H1 (cell line): ENCODE results near the gene TPO. TPM values are rescaled to one million over a fixed set of nuclear protein-coding genes. Genes with fewer than 3 reads are reported as not detected.

Experiments used
- CTCF ChIA-PET: fragments of 300-600 bp; sonication (Branson Sonifier 250); formaldehyde crosslinking; loops from one replicate; lab custom pipeline; 2021; ENCODE audit not compliant: partially characterized antibody; lab: Charles Lee
- POLR2A ChIA-PET: fragments of 300-600 bp; sonication (Branson Sonifier 250); formaldehyde crosslinking; loops from one replicate; lab custom pipeline; 2021; ENCODE audit warnings: inconsistent platforms; ENCODE audit not compliant: partially characterized antibody; lab: Charles Lee
- DNase-seq, 2 experiments: peaks; one replicate each; pipeline versions ENCODE4 v3.0.0 to v3.0.0-alpha.2; 2010 to 2022; ENCODE audit warnings: low spot score in 2 of 2, low read depth in 1 of 2, mixed read lengths in 1 of 2
- FAIRE-seq: peaks from 2 replicates; lab custom pipeline; 2011; peaks lifted over from hg19 to GRCh38; lab: Jason Lieb, UNC
- H2AFZ ChIP-seq: 2 replicates; pipeline ENCODE4 v1.8.1; 2012; ENCODE audit warnings: low read length, inconsistent platforms
- H2AK5ac ChIP-seq: 2 replicates; pipeline ENCODE4 v1.6.1; 2013; ENCODE audit warnings: low read depth, low read length
- H2BK120ac ChIP-seq: replicated peaks from 2 replicates; pipeline ENCODE3; 2013; ENCODE audit warnings: low read depth, low read length, inconsistent platforms
- H2BK12ac ChIP-seq: 2 replicates; pipeline ENCODE4 v1.6.1; 2013; ENCODE audit warnings: low read depth, low read length
- H2BK15ac ChIP-seq: 2 replicates; pipeline ENCODE4 v1.6.1; 2013; ENCODE audit warnings: low read length
- H2BK20ac ChIP-seq: 2 replicates; pipeline ENCODE4 v1.6.1; 2013; ENCODE audit warnings: low read length
- H2BK5ac ChIP-seq: 2 replicates; pipeline ENCODE4 v1.6.1; 2013; ENCODE audit warnings: low read depth, low read length
- H3K14ac ChIP-seq: 2 replicates; pipeline ENCODE4 v1.6.1; 2013; ENCODE audit warnings: inconsistent platforms; ENCODE audit not compliant: insufficient read length
- H3K18ac ChIP-seq: 2 replicates; pipeline ENCODE4 v1.6.1; 2013; ENCODE audit warnings: low read length; ENCODE audit errors: extremely low read depth
- H3K23ac ChIP-seq: 2 replicates; pipeline ENCODE4 v1.6.1; 2013; ENCODE audit warnings: inconsistent platforms; ENCODE audit not compliant: insufficient read length
- H3K23me2 ChIP-seq: 2 replicates; pipeline ENCODE4 v1.6.1; 2013; ENCODE audit warnings: low read depth, low read length
- H3K27ac ChIP-seq: 2 replicates; pipeline ENCODE4 v1.6.1; 2011; ENCODE audit warnings: low read depth, low read length, inconsistent platforms
- H3K27me3 ChIP-seq, 4 experiments: replicated peaks in 1 of 4; 1 replicate in 1 of 4; 2 replicates in 3 of 4; pipeline versions ENCODE4 v1.6.1 to v1.8.1; 2011 to 2013; ENCODE audit warnings: low read length in 3 of 4, mild to moderate bottlenecking in 3 of 4, inconsistent platforms in 2 of 4, mixed read lengths in 2 of 4, moderate library complexity in 1 of 4; ENCODE audit not compliant: control insufficient read depth in 3 of 4, insufficient read depth in 3 of 4; ENCODE audit errors: extremely low read depth in 1 of 4
- H3K36me3 ChIP-seq, 4 experiments: 2 replicates each; pipeline versions ENCODE4 v1.6.1 to v1.8.1; 2011 to 2013; ENCODE audit warnings: mild to moderate bottlenecking in 4 of 4, low read length in 3 of 4, moderate library complexity in 2 of 4, control low read depth in 1 of 4, inconsistent platforms in 1 of 4; ENCODE audit not compliant: insufficient read depth in 4 of 4, control insufficient read depth in 2 of 4
- H3K4ac ChIP-seq: replicated peaks from 2 replicates; pipeline ENCODE3; 2013; ENCODE audit warnings: low read length, low read depth, mixed read lengths, inconsistent platforms; ENCODE audit not compliant: insufficient read length
- H3K4me1 ChIP-seq, 4 experiments: replicated peaks in 1 of 4; 1 replicate in 1 of 4; 2 replicates in 3 of 4; pipeline versions ENCODE4 v1.6.1 to v1.8.1; 2011 to 2013; ENCODE audit warnings: low read length in 3 of 4, inconsistent platforms in 2 of 4, mixed read lengths in 1 of 4; ENCODE audit not compliant: insufficient read depth in 4 of 4, control insufficient read depth in 3 of 4
- H3K4me2 ChIP-seq, 2 experiments: 2 replicates each; pipeline versions ENCODE4 v1.6.1 to v1.8.1; 2011 to 2013; ENCODE audit warnings: low read depth in 2 of 2, low read length in 2 of 2, control low read depth in 1 of 2, inconsistent platforms in 1 of 2, mild to moderate bottlenecking in 1 of 2; ENCODE audit not compliant: insufficient read depth in 1 of 2
- H3K4me3 ChIP-seq, 4 experiments: fragments of 200-600, 300-600 bp in 1 of 4; sonication (generic), shearing (Covaris generic), sonication (Bioruptor Twin) in 1 of 4; 2 replicates each; pipeline versions ENCODE4 v1.5.1 to v1.8.1; 2011 to 2016; ENCODE audit warnings: low read length in 4 of 4, low read depth in 3 of 4, control low read depth in 2 of 4, inconsistent platforms in 2 of 4, mild to moderate bottlenecking in 2 of 4, mixed read lengths in 1 of 4, moderate library complexity in 1 of 4; ENCODE audit not compliant: insufficient read depth in 2 of 4; ENCODE audit errors: extremely low read depth in 1 of 4
- H3K56ac ChIP-seq: replicated peaks from 2 replicates; pipeline ENCODE3; 2013; ENCODE audit warnings: low read depth, mild to moderate bottlenecking, mixed read lengths, low read length, inconsistent platforms; ENCODE audit not compliant: insufficient read length
- H3K79me1 ChIP-seq: 2 replicates; pipeline ENCODE4 v1.6.1; 2013; ENCODE audit warnings: low read depth, low read length, control low read depth
- H3K79me2 ChIP-seq, 2 experiments: 2 replicates each; pipeline versions ENCODE4 v1.6.1 to v1.8.1; 2012 to 2013; ENCODE audit warnings: low read length in 2 of 2, mild to moderate bottlenecking in 2 of 2, inconsistent platforms in 1 of 2; ENCODE audit not compliant: insufficient read depth in 2 of 2, control insufficient read depth in 1 of 2
- H3K9ac ChIP-seq, 4 experiments: replicated peaks in 1 of 4; 1 replicate in 1 of 4; 2 replicates in 3 of 4; pipeline versions ENCODE4 v1.6.1 to v1.8.1; 2011 to 2013; ENCODE audit warnings: low read depth in 3 of 4, low read length in 3 of 4, control low read depth in 2 of 4, mild to moderate bottlenecking in 2 of 4, moderate library complexity in 2 of 4, inconsistent platforms in 1 of 4; ENCODE audit errors: extremely low read depth in 1 of 4
- H3K9me3 ChIP-seq, 2 experiments: 2 replicates each; pipeline versions ENCODE4 v1.6.1 to v1.8.1; 2012 to 2013; ENCODE audit warnings: mild to moderate bottlenecking in 2 of 2, moderate library complexity in 2 of 2, control low read depth in 1 of 2, inconsistent platforms in 1 of 2, low read depth in 1 of 2, low read length in 1 of 2, mixed read lengths in 1 of 2; ENCODE audit not compliant: insufficient read depth in 2 of 2
- H4K20me1 ChIP-seq, 2 experiments: replicated peaks in 1 of 2; 2 replicates each; pipeline versions ENCODE3 to v1.8.1; 2011 to 2013; ENCODE audit warnings: inconsistent platforms in 2 of 2, low read length in 2 of 2, mild to moderate bottlenecking in 1 of 2; ENCODE audit not compliant: insufficient read depth in 2 of 2, control insufficient read depth in 1 of 2
- H4K5ac ChIP-seq: 2 replicates; pipeline ENCODE4 v1.6.1; 2013; ENCODE audit warnings: low read length, low read depth, mixed read lengths, inconsistent platforms; ENCODE audit not compliant: insufficient read length
- H4K8ac ChIP-seq: 2 replicates; pipeline ENCODE4 v1.8.0; 2013; ENCODE audit warnings: mild to moderate bottlenecking, moderate library complexity, low read length, inconsistent platforms; ENCODE audit not compliant: insufficient read depth; ENCODE audit errors: extremely low read depth
- H4K91ac ChIP-seq: replicated peaks from 2 replicates; pipeline ENCODE3; 2013; ENCODE audit warnings: low read length, mixed read lengths, inconsistent platforms; ENCODE audit not compliant: insufficient read length
- NANOG ChIP-seq: IDR thresholded peaks from 2 replicates; pipeline ENCODE4 v1.6.1; 2011; ENCODE audit warnings: low read length, low read depth, mild to moderate bottlenecking, inconsistent platforms; ENCODE audit not compliant: insufficient read depth, poor library complexity, severe bottlenecking
- WGBS, 2 experiments: shearing (Covaris generic) in 1 of 2; methylation state at CpG; one replicate each; pipeline versions ENCODE4 v1.1.6 to v1.1.7; 2013 to 2015; ENCODE audit warnings: low lambda C conversion rate in 2 of 2, mixed read lengths in 2 of 2, inconsistent platforms in 1 of 2, low coverage in 1 of 2, missing lambda C conversion rate in 1 of 2; ENCODE audit not compliant: insufficient replicate concordance in 2 of 2, insufficient coverage in 1 of 2, insufficient read length in 1 of 2; ENCODE audit errors: extremely low coverage in 1 of 2, missing lambda C conversion rate in 1 of 2; 5-methylcytosine and 5-hydroxymethylcytosine counted together
- polyA plus RNA-seq, 7 experiments: library from polyadenylated mRNA; depleted of rRNA in 3 of 7; stranded (reverse) in 5 of 7; unstranded in 2 of 7; fragments of >200 nt in 5 of 7; fragments of 200-250 nt in 2 of 7; gene quantifications; 1 replicate in 5 of 7; 2 replicates in 1 of 7; 4 replicates in 1 of 7; pipeline versions ENCODE4 v1.2.1 to v1.2.3, GENCODE V29; 2011 to 2013; ENCODE audit warnings: missing spikeins in 2 of 7, mixed read lengths in 2 of 7
- total RNA-seq: library from RNA; stranded (reverse); fragmentation: NEBNext Ultra II Directional; extraction: Animal tissue kit (Norgen Biotek cat#: 25700); gene quantifications from 2 replicates; pipeline ENCODE4 v1.2.1, GENCODE V29; 2021

TPO gene
- total and polyA plus RNA-seq, 2 of the 8 experiments (the other 6 are each of a cell fraction or from before 2014, with no cell fraction given): not detected

- DNase-seq: no peak
- no peaks in the 10 kb centered on the region for H3K9me3 ChIP-seq
- TF ChIP-seq NANOG: no peak
These were observed 105.1 kb downstream of the TPO start for GRCh38 chr2:1518331-1518803.

More at GRCh38 chr2:1518331-1518803, 105.1 kb downstream of the TPO start:
- Histone ChIP-seq H4K8ac (no peak overlapping the region), H4K91ac (no peak overlapping the region), H3K18ac (no peak overlapping the region), H3K4ac (no peak overlapping the region), H3K27ac (no peak overlapping the region), H2BK20ac (no peak overlapping the region), H2AK5ac (no peak overlapping the region), H4K5ac (no peak overlapping the region), H2BK120ac (no peak overlapping the region), H2BK12ac (no peak overlapping the region), H3K36me3 (no peaks in the 10 kb centered on the region), H3K79me1 (no peaks in the 10 kb centered on the region), H2BK15ac (no peak overlapping the region), H3K27me3 (no peaks in the 10 kb centered on the region), H3K4me3 (no peak overlapping the region), H4K20me1 (peaks cover 0 to 1% of the 10 kb centered on the region in 2 experiments), H2BK5ac (no peak overlapping the region), H3K23me2 (no peaks in the 10 kb centered on the region), H3K4me2 (no peak overlapping the region), H3K79me2 (no peaks in the 10 kb centered on the region), H3K9ac (no peak overlapping the region), H3K56ac (no peak overlapping the region), H3K14ac (no peak overlapping the region), H3K23ac (no peak overlapping the region), H3K4me1 (no peaks in the 10 kb centered on the region), H2AFZ (no peak overlapping the region)
- POLR2A ChIA-PET: no interaction called here
- CTCF ChIA-PET: interaction anchor here (0.9 to 1.0 kb wide), 3 partner anchors 14 to 289 kb away, joined by 3 read pairs; no protein-coding TSS in a partner anchor
- no peak for FAIRE-seq
- 91% methylated on average over 3 of the region's 3 CpGs; no CpG with 5 or more reads in 1 of the 2 experiments for WGBS, 2 experiments
